ENCODE measurements around the gene MAP2K7.

MAP2K7 gene

GRCh38 chr19:7868671-7869452, 34.8 kb upstream of the MAP2K7 start:
- peak; percentile 39 for TF ChIP-seq CTCF (IDR thresholded peaks at IDR 0.05; ENCODE audit: insufficient read depth, low read depth, low read length, missing control alignments)
- peak; percentile 82 for DNase-seq (ENCODE audit: low read depth)
- peak overlapping the region; percentile 46 for H3K4me3 ChIP-seq (ENCODE audit: low read length)

- TF ChIP-seq CTCF (IDR thresholded peaks at IDR 0.05; ENCODE audit: insufficient read depth, low read depth, low read length, missing control alignments) = no peak
- DNase-seq (ENCODE audit: low read depth) = peak; percentile 85
- peak overlapping the region; percentile 39 for H3K4me3 ChIP-seq (ENCODE audit: low read length)
Observed at GRCh38 chr19:7869453-7869909, 34.2 kb upstream of the MAP2K7 start.

- TF ChIP-seq CTCF (IDR thresholded peaks at IDR 0.05; ENCODE audit: insufficient read depth, low read depth, low read length, missing control alignments) = no peak
- peak overlapping the region; percentile 10 for H3K4me3 ChIP-seq (ENCODE audit: low read length)
- DNase-seq (ENCODE audit: low read depth) = peak; percentile 59
Observed at GRCh38 chr19:7869910-7870511, 33.7 kb upstream of the MAP2K7 start.

GRCh38 chr19:7870571-7871436, 32.9 kb upstream of the MAP2K7 start:
- DNase-seq (ENCODE audit: low read depth) = peak; percentile 76
- TF ChIP-seq CTCF (IDR thresholded peaks at IDR 0.05; ENCODE audit: insufficient read depth, low read depth, low read length, missing control alignments) = no peak
- no peak overlapping the region for H3K4me3 ChIP-seq (ENCODE audit: low read length)

GRCh38 chr19:7871437-7872305, 32.0 kb upstream of the MAP2K7 start:
- DNase-seq (ENCODE audit: low read depth) = peak; percentile 97
- no peak for TF ChIP-seq CTCF (IDR thresholded peaks at IDR 0.05; ENCODE audit: insufficient read depth, low read depth, low read length, missing control alignments)
- peak overlapping the region; percentile 34 for H3K4me3 ChIP-seq (ENCODE audit: low read length)

All from epithelial cell of esophagus (primary cell).